Lung (tissue), 12 donors: ENCODE measurements around the gene GPRIN1. TPM values are rescaled to one million over a fixed set of nuclear protein-coding genes. Genes with fewer than 3 reads are reported as not detected.
"Not testable (repeated sequence)": the region's sequence is repeated elsewhere in the genome, so short reads cannot be mapped to it uniquely, and the experiment has no call there.

Source experiments
- ATAC-seq: fragments of 200-7000 bp; cut with Tn5 transposase; one replicate; pipeline ENCODE4 v1.9.1; 2020; ENCODE audit warnings: moderate number of reproducible peaks; ENCODE audit not compliant: insufficient read depth, low FRiP score
- DNase-seq, 3 donors: peaks; one replicate each; pipeline ENCODE4 v3.0.0-alpha.2; 2013 to 2017
- H3K27ac ChIP-seq, 2 donors: one replicate each; pipeline ENCODE4 v1.5.1; 2013; ENCODE audit warnings: mild to moderate bottlenecking in 2 of 2, moderate library complexity in 2 of 2, control low read depth in 1 of 2, inconsistent platforms in 1 of 2, low read depth in 1 of 2, low read length in 1 of 2
- H3K27me3 ChIP-seq, 3 donors: one replicate each; pipeline ENCODE4 v1.5.1; 2013; ENCODE audit warnings: low read length in 2 of 3; ENCODE audit not compliant: control insufficient read depth in 3 of 3, insufficient read depth in 3 of 3
- H3K36me3 ChIP-seq, 4 donors: one replicate each; pipeline ENCODE4 v1.5.1; 2013; ENCODE audit warnings: low read length in 4 of 4, mild to moderate bottlenecking in 1 of 4, moderate library complexity in 1 of 4; ENCODE audit not compliant: control insufficient read depth in 4 of 4, insufficient read depth in 4 of 4
- H3K4me1 ChIP-seq, 5 donors: one replicate each; pipeline ENCODE4 v1.5.1; 2013; ENCODE audit warnings: low read length in 5 of 5, mild to moderate bottlenecking in 2 of 5, moderate library complexity in 1 of 5; ENCODE audit not compliant: control insufficient read depth in 5 of 5, insufficient read depth in 5 of 5
- H3K4me3 ChIP-seq: one replicate; pipeline ENCODE4 v1.5.1; 2013; ENCODE audit warnings: mild to moderate bottlenecking, control low read depth, moderate library complexity
- H3K9ac ChIP-seq, 2 donors: one replicate each; pipeline ENCODE4 v1.5.1; 2013; ENCODE audit warnings: low read length in 2 of 2, control low read depth in 1 of 2; ENCODE audit not compliant: insufficient read depth in 1 of 2
- H3K9me3 ChIP-seq, 4 donors: one replicate each; pipeline ENCODE4 v1.5.1; 2013; ENCODE audit warnings: low read length in 3 of 4, mild to moderate bottlenecking in 1 of 4, moderate library complexity in 1 of 4; ENCODE audit not compliant: control insufficient read depth in 4 of 4, insufficient read depth in 3 of 4
- CTCF ChIP-seq: IDR thresholded peaks from 2 replicates; pipeline ENCODE4 v1.5.1; 2012; ENCODE audit warnings: mild to moderate bottlenecking; ENCODE audit errors: control extremely low read depth, extremely low read depth
- WGBS, 2 donors: extraction: QIAGEN DNeasy Blood & Tissue Kit; methylation state at CpG; one replicate each; pipeline ENCODE4 v1.1.7; 2013; 5-methylcytosine and 5-hydroxymethylcytosine counted together
- polyA plus RNA-seq, 2 donors: library from polyadenylated mRNA; stranded (reverse); fragments of 200-250 nt; gene quantifications; one replicate each; pipeline ENCODE4 v1.2.1, GENCODE V29; 2013
- total RNA-seq, 2 donors: library from RNA; depleted of rRNA in 1 of 2; stranded (reverse); fragments of >200 nt in 1 of 2; gene quantifications; one replicate each; pipeline ENCODE4 v1.2.1, GENCODE V29; 2014 to 2021
- donor health status: control.
- donor health status: control.
- donor health status: Bipolar disorder and iron deficiency.
- donor health status: healthy.
- donor health status: DM: yes; HTN: yes; CAD: no.

GPRIN1 gene
- total and polyA plus RNA-seq, 4 donors: 0.39 to 1.1 (median 0.82) TPM

- DNase-seq: no peak
- ATAC-seq: no peak
- H3K9ac ChIP-seq: no peak overlapping the region
- no peak overlapping the region for H3K4me3 ChIP-seq
- H3K27ac ChIP-seq: no peak overlapping the region
- no peaks in the 10 kb centered on the region for H3K27me3 ChIP-seq
- 24 to 37% methylated on average over 2 of the region's 2 CpGs for WGBS, 2 donors
- TF ChIP-seq CTCF: no peak
- H3K4me1 ChIP-seq: peaks cover 0 to 9% (median 0%) of the 10 kb centered on the region in 5 donors
- no peaks in the 10 kb centered on the region for H3K9me3 ChIP-seq
- no peaks in the 10 kb centered on the region for H3K36me3 ChIP-seq
Observed at GRCh38 chr5:176603091-176603490, 6.9 kb downstream of the GPRIN1 start.

- H3K36me3 ChIP-seq: no peaks in the 10 kb centered on the region
- no peak for DNase-seq
- no peak overlapping the region for H3K4me3 ChIP-seq
- ATAC-seq: no peak
- H3K27me3 ChIP-seq: no peaks in the 10 kb centered on the region
- peaks cover 0 to 9% (median 0%) of the 10 kb centered on the region in 5 donors for H3K4me1 ChIP-seq
- H3K9ac ChIP-seq: no peak overlapping the region
- no peaks in the 10 kb centered on the region for H3K9me3 ChIP-seq
- 76 to 77% methylated on average over 12 of the region's 12 CpGs for WGBS, 2 donors
- TF ChIP-seq CTCF: no peak
- H3K27ac ChIP-seq: no peak overlapping the region
Observed at GRCh38 chr5:176601901-176602482, 8.0 kb downstream of the GPRIN1 start.

- H3K9me3 ChIP-seq, H3K4me1 ChIP-seq, H3K9ac ChIP-seq, H3K27me3 ChIP-seq, H3K4me3 ChIP-seq, ATAC-seq, H3K36me3 ChIP-seq, DNase-seq, H3K27ac ChIP-seq: not testable (repeated sequence)
- 93 to 94% methylated on average over 18 to 19 of the region's 19 CpGs for WGBS, 2 donors
Observed at GRCh38 chr5:176599749-176600430, 10.1 kb downstream of the GPRIN1 start.

- DNase-seq (no peak), ATAC-seq (no peak)
- Histone ChIP-seq H3K4me1 (no peaks in the 10 kb centered on the region), H3K9me3 (no peaks in the 10 kb centered on the region), H3K4me3 (no peak overlapping the region), H3K36me3 (no peaks in the 10 kb centered on the region), H3K27me3 (peaks cover 0 to 4% (median 0%) of the 10 kb centered on the region in 3 donors), H3K9ac (no peak overlapping the region), H3K27ac (no peak overlapping the region)
- WGBS, 2 donors: 60 to 63% methylated on average over 46 to 47 of the region's 47 CpGs
- TF ChIP-seq CTCF: no peak
Observed at GRCh38 chr5:176597417-176598389, 12.3 kb downstream of the GPRIN1 start.
